Fibroblast of lung (primary cell): Measurements from ENCODE around the gene TCHP. TPM values are rescaled to one million over a fixed set of nuclear protein-coding genes. Genes with fewer than 3 reads are reported as not detected.
A peak's percentile ranks its signal among the peaks of the same experiment; 100 is the strongest.

Experiments used
- DNase-seq, 2 donors: peaks; one replicate each; pipeline versions ENCODE4 v3.0.0 to v3.0.0-alpha.2; 2010; ENCODE audit warnings: low read depth in 2 of 2
- H2AFZ ChIP-seq: 2 replicates; pipeline ENCODE4 v1.5.1; 2012; ENCODE audit warnings: low read length, control low read depth, inconsistent platforms
- H3K27ac ChIP-seq: 2 replicates; pipeline ENCODE4 v1.5.1; 2011; ENCODE audit warnings: low read length, control low read depth; ENCODE audit not compliant: insufficient read depth
- H3K27me3 ChIP-seq: 2 replicates; pipeline ENCODE4 v1.5.1; 2011; ENCODE audit warnings: mild to moderate bottlenecking, low read length; ENCODE audit not compliant: control insufficient read depth, insufficient read depth
- H3K36me3 ChIP-seq: 2 replicates; pipeline ENCODE4 v1.5.1; 2011; ENCODE audit warnings: low read length; ENCODE audit not compliant: control insufficient read depth, insufficient read depth
- H3K4me1 ChIP-seq: 2 replicates; pipeline ENCODE4 v1.5.1; 2011; ENCODE audit warnings: low read length; ENCODE audit not compliant: control insufficient read depth, insufficient read depth; ENCODE audit errors: extremely low read depth
- H3K4me2 ChIP-seq: 2 replicates; pipeline ENCODE4 v1.5.1; 2011; ENCODE audit warnings: low read length, control low read depth; ENCODE audit not compliant: insufficient read depth; ENCODE audit errors: extremely low read depth
- H3K4me3 ChIP-seq, 4 experiments: fragments of 200-600 bp in 1 of 4; sonication (generic) in 1 of 4; replicated peaks in 1 of 4; 2 replicates each; pipeline ENCODE4 v1.5.1; 2011 to 2016; ENCODE audit warnings: low read length in 4 of 4, low read depth in 3 of 4, mild to moderate bottlenecking in 3 of 4, control low read depth in 2 of 4, inconsistent platforms in 1 of 4, mixed read lengths in 1 of 4; ENCODE audit not compliant: insufficient read depth in 1 of 4; ENCODE audit errors: control extremely low read depth in 1 of 4
- H3K79me2 ChIP-seq: 2 replicates; pipeline ENCODE4 v1.5.1; 2012; ENCODE audit warnings: mild to moderate bottlenecking, low read length, inconsistent platforms; ENCODE audit not compliant: control insufficient read depth, insufficient read depth
- H3K9ac ChIP-seq: 2 replicates; pipeline ENCODE4 v1.5.1; 2011; ENCODE audit warnings: mild to moderate bottlenecking, low read length, control low read depth; ENCODE audit not compliant: insufficient read depth
- H3K9me3 ChIP-seq: 2 replicates; pipeline ENCODE4 v1.5.1; 2012; ENCODE audit warnings: low read depth, low read length; ENCODE audit not compliant: control insufficient read depth, insufficient read depth
- H4K20me1 ChIP-seq: 2 replicates; pipeline ENCODE4 v1.5.1; 2011; ENCODE audit warnings: low read length; ENCODE audit not compliant: control insufficient read depth, insufficient read depth; ENCODE audit errors: extremely low read depth
- EZH2 ChIP-seq: IDR thresholded peaks from 2 replicates; pipeline ENCODE4 v1.5.1; 2012; ENCODE audit warnings: low read length, control low read depth, mild to moderate bottlenecking; ENCODE audit errors: missing control alignments
- polyA plus RNA-seq, 2 donors: library from polyadenylated mRNA; depleted of rRNA in 1 of 2; stranded (reverse) in 1 of 2; unstranded in 1 of 2; fragments of >200 nt; gene quantifications; 2 replicates each; pipeline ENCODE4 v1.2.1, GENCODE V29; 2011 to 2012; ENCODE audit warnings: missing spikeins in 1 of 2
- total RNA-seq: library from RNA; depleted of rRNA; stranded (reverse); fragments of >200 nt; gene quantifications from 2 replicates; pipeline ENCODE4 v1.2.1, GENCODE V29; 2014
- TF ChIP-seq, protein P1 (sequence below), 2 donors: IDR thresholded peaks in 1 of 2; conservative IDR thresholded peaks in 1 of 2; 1 replicate in 1 of 2; 2 replicates in 1 of 2; pipeline ENCODE4 v1.5.1; 2011 to 2012; ENCODE audit warnings: low read length in 2 of 2, control low read depth in 1 of 2, inconsistent platforms in 1 of 2, low read depth in 1 of 2, mild to moderate bottlenecking in 1 of 2

The TCHP gene
- total and polyA plus RNA-seq, 2 donors (not counting 1 experiment from before 2014, with no cell fraction given) = 9.4 to 10.3 TPM

DNA sequence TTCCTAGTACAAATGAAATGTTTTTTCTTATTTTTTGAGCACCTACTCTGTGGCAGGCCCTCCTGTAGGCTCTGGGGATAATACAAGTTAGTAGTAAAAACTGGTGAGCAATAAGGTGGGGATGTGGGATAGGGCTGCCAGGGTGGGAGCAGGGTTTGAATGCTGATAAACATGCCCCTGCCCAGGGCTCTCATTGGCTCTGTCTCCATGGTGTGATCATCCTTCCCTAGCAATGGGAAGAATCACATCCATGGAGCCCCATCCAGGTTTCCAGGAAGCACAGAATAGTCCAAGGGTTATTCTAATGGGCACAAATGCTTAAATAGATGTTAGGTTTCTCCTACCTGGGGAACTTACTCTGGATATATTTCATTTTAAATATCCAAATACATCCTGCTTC, 50.6 kb downstream of the TCHP start:
- no peak for DNase-seq
- H3K27me3 ChIP-seq = no peaks in the 10 kb centered on the region
- peak overlapping the region; percentile 53 for H3K4me2 ChIP-seq
- no peaks in the 10 kb centered on the region for H3K79me2 ChIP-seq
- peaks cover 58% of the 10 kb centered on the region for H3K4me1 ChIP-seq
- H3K9ac ChIP-seq = no peak overlapping the region
- no peak overlapping the region for H3K4me3 ChIP-seq
- H3K27ac ChIP-seq = peak overlapping the region; percentile 89
- H4K20me1 ChIP-seq = no peaks in the 10 kb centered on the region
- peaks cover 14% of the 10 kb centered on the region for H3K36me3 ChIP-seq
- no peak overlapping the region for H2AFZ ChIP-seq
- TF ChIP-seq, protein P1, sequence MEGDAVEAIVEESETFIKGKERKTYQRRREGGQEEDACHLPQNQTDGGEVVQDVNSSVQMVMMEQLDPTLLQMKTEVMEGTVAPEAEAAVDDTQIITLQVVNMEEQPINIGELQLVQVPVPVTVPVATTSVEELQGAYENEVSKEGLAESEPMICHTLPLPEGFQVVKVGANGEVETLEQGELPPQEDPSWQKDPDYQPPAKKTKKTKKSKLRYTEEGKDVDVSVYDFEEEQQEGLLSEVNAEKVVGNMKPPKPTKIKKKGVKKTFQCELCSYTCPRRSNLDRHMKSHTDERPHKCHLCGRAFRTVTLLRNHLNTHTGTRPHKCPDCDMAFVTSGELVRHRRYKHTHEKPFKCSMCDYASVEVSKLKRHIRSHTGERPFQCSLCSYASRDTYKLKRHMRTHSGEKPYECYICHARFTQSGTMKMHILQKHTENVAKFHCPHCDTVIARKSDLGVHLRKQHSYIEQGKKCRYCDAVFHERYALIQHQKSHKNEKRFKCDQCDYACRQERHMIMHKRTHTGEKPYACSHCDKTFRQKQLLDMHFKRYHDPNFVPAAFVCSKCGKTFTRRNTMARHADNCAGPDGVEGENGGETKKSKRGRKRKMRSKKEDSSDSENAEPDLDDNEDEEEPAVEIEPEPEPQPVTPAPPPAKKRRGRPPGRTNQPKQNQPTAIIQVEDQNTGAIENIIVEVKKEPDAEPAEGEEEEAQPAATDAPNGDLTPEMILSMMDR (conservative IDR thresholded peaks at IDR 0.05 in 1 of 2, IDR thresholded peaks at IDR 0.05 in 1 of 2; ENCODE audit: low read depth in 1 of 2, low read length in 2 of 2) = no peak
- no peak for TF ChIP-seq EZH2
- no peaks in the 10 kb centered on the region for H3K9me3 ChIP-seq

DNA sequence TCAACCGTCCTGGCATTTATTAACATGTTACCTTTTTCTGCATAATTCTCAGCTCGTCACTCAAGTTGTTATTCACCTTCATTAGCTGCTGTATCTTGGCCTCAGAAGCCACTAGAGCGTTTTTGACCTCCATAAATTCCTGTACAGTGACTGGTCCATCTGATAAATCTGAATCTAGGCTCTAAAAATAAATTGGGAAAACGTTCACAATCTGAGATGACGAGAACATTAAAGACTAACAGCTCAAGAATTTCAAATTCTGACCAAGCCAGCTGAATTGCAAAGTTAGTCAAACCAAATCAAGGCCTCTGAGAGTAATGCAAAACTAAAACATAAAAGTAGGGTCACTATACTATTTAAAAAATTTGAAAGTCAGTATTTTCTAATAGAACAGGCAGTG, 51.1 kb downstream of the TCHP start:
- H3K9ac ChIP-seq = no peak overlapping the region

DNA sequence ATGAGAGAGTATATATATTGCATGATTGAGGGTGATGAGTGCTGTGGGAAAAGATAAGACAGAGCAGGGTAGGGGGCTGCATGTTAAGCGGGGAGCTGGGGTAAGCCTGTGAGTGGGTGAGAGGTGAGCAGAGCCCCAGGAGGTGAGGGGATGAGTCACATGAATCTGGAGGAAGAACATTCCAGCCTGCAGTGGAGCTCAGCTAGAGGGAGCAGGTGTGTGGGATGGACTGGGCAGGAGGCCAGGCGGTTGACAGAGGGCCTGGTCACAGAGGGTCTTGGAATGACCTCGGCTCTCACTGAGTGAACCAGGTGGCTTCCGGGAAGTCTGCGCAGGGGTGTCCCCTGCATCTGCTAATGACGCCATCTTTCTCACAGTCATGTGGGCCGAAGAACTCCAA, 51.7 kb downstream of the TCHP start:
- H3K9ac ChIP-seq = no peak overlapping the region
- TF ChIP-seq EZH2 = no peak
- TF ChIP-seq, protein P1 (conservative IDR thresholded peaks at IDR 0.05 in 1 of 2, IDR thresholded peaks at IDR 0.05 in 1 of 2; ENCODE audit: low read depth in 1 of 2, low read length in 2 of 2) = no peak
- no peak overlapping the region for H2AFZ ChIP-seq
- no peaks in the 10 kb centered on the region for H3K27me3 ChIP-seq
- H3K4me1 ChIP-seq = peaks cover 56% of the 10 kb centered on the region
- no peaks in the 10 kb centered on the region for H4K20me1 ChIP-seq
- H3K36me3 ChIP-seq = peaks cover 14% of the 10 kb centered on the region
- H3K79me2 ChIP-seq = no peaks in the 10 kb centered on the region
- no peak overlapping the region for H3K4me3 ChIP-seq
- H3K4me2 ChIP-seq = peak overlapping the region; percentile 77
- peak overlapping the region; percentile 89 for H3K27ac ChIP-seq
- peak; percentile 73 to 96 for DNase-seq
- no peaks in the 10 kb centered on the region for H3K9me3 ChIP-seq

More for the DNA sequence above, 51.1 kb downstream of the TCHP start:
- H4K20me1 ChIP-seq = no peaks in the 10 kb centered on the region
- TF ChIP-seq EZH2 = no peak
- TF ChIP-seq, protein P1 (conservative IDR thresholded peaks at IDR 0.05 in 1 of 2, IDR thresholded peaks at IDR 0.05 in 1 of 2; ENCODE audit: low read depth in 1 of 2, low read length in 2 of 2) = no peak
- H3K4me3 ChIP-seq = no peak overlapping the region
- no peak overlapping the region for H2AFZ ChIP-seq
- DNase-seq = peak; percentile 88 to 96
- no peaks in the 10 kb centered on the region for H3K27me3 ChIP-seq
- no peaks in the 10 kb centered on the region for H3K9me3 ChIP-seq
- H3K4me2 ChIP-seq = peak overlapping the region; percentile 77
- H3K4me1 ChIP-seq = peaks cover 58% of the 10 kb centered on the region
- peaks cover 14% of the 10 kb centered on the region for H3K36me3 ChIP-seq
- H3K79me2 ChIP-seq = no peaks in the 10 kb centered on the region
- H3K27ac ChIP-seq = peak overlapping the region; percentile 89
